CD8-positive, alpha-beta memory T cell (primary cell): ENCODE results near the gene MAP4K2. TPM values are rescaled to one million over a fixed set of nuclear protein-coding genes. Genes with fewer than 3 reads are reported as not detected.
A peak's percentile ranks its signal among the peaks of the same experiment; 100 is the strongest.

ENCODE experiments used
- CTCF ChIA-PET: fragments of 350-600 bp; sonication (Branson Sonifier 250); formaldehyde crosslinking; loops from one replicate; lab custom pipeline; 2021; ENCODE audit warnings: antibody characterized with exemption; lab: Charles Lee
- POLR2A ChIA-PET: fragments of 350-600 bp; sonication (Branson Sonifier 250); formaldehyde crosslinking; loops from one replicate; lab custom pipeline; 2021; ENCODE audit warnings: antibody characterized with exemption; lab: Charles Lee
- DNase-seq, 5 donors: peaks; one replicate each; pipeline versions ENCODE4 v3.0.0 to v3.0.0-alpha.2; 2020 to 2022; ENCODE audit warnings: mixed read lengths in 1 of 5
- H3K27ac ChIP-seq: one replicate; pipeline ENCODE4 v1.7.0; 2013; ENCODE audit warnings: low read depth, mild to moderate bottlenecking, low read length, moderate library complexity
- H3K27me3 ChIP-seq: 2 replicates; pipeline ENCODE4 v1.7.0; 2013; ENCODE audit warnings: low read length, mild to moderate bottlenecking; ENCODE audit not compliant: insufficient read depth, poor library complexity, severe bottlenecking
- H3K36me3 ChIP-seq: 2 replicates; pipeline ENCODE4 v1.7.0; 2013; ENCODE audit warnings: mild to moderate bottlenecking, low read length, moderate library complexity; ENCODE audit not compliant: insufficient read depth
- H3K4me1 ChIP-seq: 2 replicates; pipeline ENCODE4 v1.7.0; 2013; ENCODE audit warnings: mild to moderate bottlenecking, low read length, moderate library complexity; ENCODE audit not compliant: insufficient read depth
- H3K4me3 ChIP-seq: 2 replicates; pipeline ENCODE4 v1.7.0; 2013; ENCODE audit warnings: mild to moderate bottlenecking, low read length
- H3K9me3 ChIP-seq: 2 replicates; pipeline ENCODE4 v1.7.0; 2013; ENCODE audit warnings: mild to moderate bottlenecking, low read length
- H3K27ac Mint-ChIP-seq, 8 donors: one replicate each; pipeline ENCODE4 v1.8.0; 2020 to 2021; ENCODE audit warnings: mixed read lengths in 8 of 8, mild to moderate bottlenecking in 6 of 8, inconsistent platforms in 3 of 8, moderate library complexity in 3 of 8
- H3K27me3 Mint-ChIP-seq, 2 donors: one replicate each; pipeline ENCODE4 v1.8.0; 2020 to 2021; ENCODE audit warnings: mixed read lengths in 2 of 2, mild to moderate bottlenecking in 1 of 2, moderate library complexity in 1 of 2
- H3K36me3 Mint-ChIP-seq, 3 donors: one replicate each; pipeline ENCODE4 v1.8.0; 2020 to 2021; ENCODE audit warnings: mixed read lengths in 3 of 3, inconsistent platforms in 1 of 3, mild to moderate bottlenecking in 1 of 3
- H3K4me1 Mint-ChIP-seq, 3 donors: one replicate each; pipeline ENCODE4 v1.8.0; 2020 to 2021; ENCODE audit warnings: mixed read lengths in 3 of 3, inconsistent platforms in 1 of 3, mild to moderate bottlenecking in 1 of 3
- H3K4me3 Mint-ChIP-seq, 7 donors: one replicate each; pipeline ENCODE4 v1.8.0; 2020 to 2021; ENCODE audit warnings: mixed read lengths in 7 of 7, mild to moderate bottlenecking in 6 of 7, moderate library complexity in 4 of 7, inconsistent platforms in 2 of 7
- H3K9me3 Mint-ChIP-seq, 5 donors: one replicate each; pipeline ENCODE4 v1.8.0; 2020 to 2022; ENCODE audit warnings: mixed read lengths in 5 of 5, mild to moderate bottlenecking in 3 of 5, moderate library complexity in 2 of 5, inconsistent platforms in 1 of 5
- polyA plus RNA-seq: library from polyadenylated mRNA; unstranded; fragments of 300-500 nt; fragmentation: Illumina TruSeq; gene quantifications from one replicate; pipeline ENCODE4 v1.2.3, GENCODE V29; 2021
- total RNA-seq, 2 experiments: library from RNA; stranded (reverse); gene quantifications; one replicate each; pipeline ENCODE4 v1.2.3, GENCODE V29; 2021

MAP4K2 gene
- total and polyA plus RNA-seq, 3 experiments from 2014 or later, result 39.0 to 55.3 (median 54.8) TPM

GRCh38 chr11:64747961-64748665, 54.9 kb downstream of the MAP4K2 start:
- H3K36me3 ChIP-seq, result peaks cover 6% of the 10 kb centered on the region
- H3K9me3 ChIP-seq, result no peaks in the 10 kb centered on the region
- no peak overlapping the region for H3K4me3 ChIP-seq
- peak overlapping the region in 5 of 7 donors; percentile 13 to 35 (median 32) for H3K4me3 Mint-ChIP-seq
- no peak for DNase-seq
- H3K9me3 Mint-ChIP-seq, result no peaks in the 10 kb centered on the region
- CTCF ChIA-PET, result interaction anchor here (1.0 to 18.5 kb wide), 4 partner anchors 19 to 146 kb away, joined by 3 to 441 read pairs (median 5); partner anchors contain the start of genes MEN1, PYGM and SF1
- H3K36me3 Mint-ChIP-seq, result peaks cover 0 to 39% (median 2%) of the 10 kb centered on the region in 3 donors
- no peak overlapping the region for H3K27ac ChIP-seq
- H3K27me3 Mint-ChIP-seq, result peaks cover 0 to 7% of the 10 kb centered on the region in 2 donors
- peaks cover 23% of the 10 kb centered on the region for H3K4me1 ChIP-seq
- no peaks in the 10 kb centered on the region for H3K27me3 ChIP-seq
- POLR2A ChIA-PET, result interaction anchor here (6.6 to 8.0 kb wide), 2 partner anchors 17 to 29 kb away, joined by 158 to 220 read pairs; partner anchors contain the start of genes PYGM and SF1
- H3K4me1 Mint-ChIP-seq, result peaks cover 26 to 47% (median 35%) of the 10 kb centered on the region in 3 donors
- H3K27ac Mint-ChIP-seq, result peak overlapping the region in 5 of 8 donors; percentile 55 to 95 (median 78)

- peak overlapping the region; percentile 64 to 100 (median 82) for H3K27ac Mint-ChIP-seq
- H3K27ac ChIP-seq, result peak overlapping the region; percentile 95
- CTCF ChIA-PET, result interaction anchor here (1.0 to 18.5 kb wide), 3 partner anchors 21 to 148 kb away, joined by 3 to 441 read pairs (median 6); partner anchors contain the start of genes PYGM and SF1
These were observed 56.5 kb downstream of the MAP4K2 start for GRCh38 chr11:64746486-64746885.

GRCh38 chr11:64745521-64746328, 57.3 kb downstream of the MAP4K2 start:
- no peaks in the 10 kb centered on the region for H3K27me3 ChIP-seq
- H3K4me3 Mint-ChIP-seq, result peak overlapping the region; percentile 93 to 98 (median 97)
- ChIA-PET POLR2A (interaction anchor here (0.5 to 8.0 kb wide), 12 partner anchors 11 to 428 kb away, joined by 3 to 220 read pairs (median 6); partner anchors contain the start of genes EHD1, MAP4K2, MEN1 and PPP2R5B), CTCF (interaction anchor here (2.0 to 18.5 kb wide), 4 partner anchors 21 to 149 kb away, joined by 6 to 441 read pairs (median 8); partner anchors contain the start of genes PYGM and SF1)
- peaks cover 9% of the 10 kb centered on the region for H3K36me3 ChIP-seq
- H3K9me3 Mint-ChIP-seq, result no peaks in the 10 kb centered on the region
- peak overlapping the region; percentile 94 for H3K4me3 ChIP-seq
- H3K27me3 Mint-ChIP-seq, result peaks cover 0 to 7% of the 10 kb centered on the region in 2 donors
- peak overlapping the region; percentile 93 to 100 (median 99) for H3K27ac Mint-ChIP-seq
- DNase-seq, result peak; percentile 72 to 92 (median 89)
- no peaks in the 10 kb centered on the region for H3K9me3 ChIP-seq
- H3K36me3 Mint-ChIP-seq, result peaks cover 0 to 28% (median 2%) of the 10 kb centered on the region in 3 donors
- peaks cover 34% of the 10 kb centered on the region for H3K4me1 ChIP-seq
- H3K4me1 Mint-ChIP-seq, result peaks cover 31 to 56% (median 35%) of the 10 kb centered on the region in 3 donors
- peak overlapping the region; percentile 95 for H3K27ac ChIP-seq

More at GRCh38 chr11:64746486-64746885, 56.5 kb downstream of the MAP4K2 start:
- Histone ChIP-seq H3K4me3 (no peak overlapping the region), H3K4me1 (peaks cover 31% of the 10 kb centered on the region), H3K36me3 (peaks cover 2% of the 10 kb centered on the region), H3K27me3 (no peaks in the 10 kb centered on the region), H3K9me3 (no peaks in the 10 kb centered on the region)
- POLR2A ChIA-PET, result interaction anchor here (6.6 to 8.0 kb wide), 2 partner anchors 19 to 31 kb away, joined by 158 to 220 read pairs; partner anchors contain the start of genes PYGM and SF1
- H3K4me1 Mint-ChIP-seq, result peaks cover 30 to 53% (median 31%) of the 10 kb centered on the region in 3 donors
- peaks cover 0 to 29% (median 2%) of the 10 kb centered on the region in 3 donors for H3K36me3 Mint-ChIP-seq
- DNase-seq, result no peak
- no peaks in the 10 kb centered on the region for H3K9me3 Mint-ChIP-seq
- H3K27me3 Mint-ChIP-seq, result peaks cover 0 to 7% of the 10 kb centered on the region in 2 donors
- peak overlapping the region; percentile 54 to 98 (median 65) for H3K4me3 Mint-ChIP-seq

GRCh38 chr11:64745189-64745520, 57.9 kb downstream of the MAP4K2 start:
- H3K27me3 Mint-ChIP-seq, result peaks cover 0 to 7% of the 10 kb centered on the region in 2 donors
- Histone ChIP-seq H3K4me3 (peak overlapping the region; percentile 94), H3K36me3 (peaks cover 14% of the 10 kb centered on the region), H3K4me1 (peaks cover 31% of the 10 kb centered on the region), H3K27me3 (no peaks in the 10 kb centered on the region), H3K9me3 (no peaks in the 10 kb centered on the region), H3K27ac (peak overlapping the region; percentile 95)
- H3K36me3 Mint-ChIP-seq, result peaks cover 5 to 30% (median 5%) of the 10 kb centered on the region in 3 donors
- H3K4me3 Mint-ChIP-seq, result peak overlapping the region; percentile 93 to 98 (median 97)
- H3K27ac Mint-ChIP-seq, result peak overlapping the region; percentile 93 to 100 (median 99)
- no peaks in the 10 kb centered on the region for H3K9me3 Mint-ChIP-seq
- peak; percentile 70 to 98 (median 93) for DNase-seq
- POLR2A ChIA-PET, result interaction anchor here (0.5 to 8.0 kb wide), 15 partner anchors 11 to 428 kb away, joined by 3 to 220 read pairs (median 6); partner anchors contain the start of genes EHD1, MAP4K2, MEN1 and PPP2R5B
- peaks cover 31 to 56% (median 35%) of the 10 kb centered on the region in 3 donors for H3K4me1 Mint-ChIP-seq
- CTCF ChIA-PET, result interaction anchor here (1.1 to 18.5 kb wide), 6 partner anchors 22 to 350 kb away, joined by 3 to 441 read pairs (median 8); partner anchors contain the start of genes PYGM and SF1

GRCh38 chr11:64744544-64745188, 58.3 kb downstream of the MAP4K2 start:
- no peaks in the 10 kb centered on the region for H3K27me3 ChIP-seq
- Mint-ChIP-seq H3K4me1 (peaks cover 31 to 58% (median 34%) of the 10 kb centered on the region in 3 donors), H3K27ac (peak overlapping the region; percentile 94 to 100 (median 99)), H3K36me3 (peaks cover 6 to 33% (median 6%) of the 10 kb centered on the region in 3 donors), H3K27me3 (peaks cover 0 to 7% of the 10 kb centered on the region in 2 donors), H3K9me3 (no peaks in the 10 kb centered on the region), H3K4me3 (peak overlapping the region; percentile 95 to 99 (median 97))
- H3K4me1 ChIP-seq, result peaks cover 31% of the 10 kb centered on the region
- peak overlapping the region; percentile 95 for H3K27ac ChIP-seq
- POLR2A ChIA-PET, result interaction anchor here (0.5 to 8.0 kb wide), 16 partner anchors 12 to 1876 kb away, joined by 3 to 220 read pairs (median 5); partner anchors contain the start of genes MAP4K2, MEN1, PPP2R5B and PRDX5
- H3K36me3 ChIP-seq, result peaks cover 14% of the 10 kb centered on the region
- CTCF ChIA-PET, result interaction anchor here (0.7 to 18.5 kb wide), 13 partner anchors 8 to 354 kb away, joined by 3 to 441 read pairs (median 3); partner anchors contain the start of genes CDC42BPG, NRXN2, PYGM and SF1
- DNase-seq, result peak in 3 of 5 donors; percentile 37 to 68 (median 50)
- peak overlapping the region; percentile 94 for H3K4me3 ChIP-seq
- H3K9me3 ChIP-seq, result no peaks in the 10 kb centered on the region

- POLR2A ChIA-PET, result interaction anchor here (0.5 to 8.0 kb wide), 16 partner anchors 13 to 1877 kb away, joined by 3 to 220 read pairs (median 3); partner anchors contain the start of genes CDC42BPG, MAP4K2, PYGM and SF1
- Mint-ChIP-seq H3K27me3 (peaks cover 0 to 7% of the 10 kb centered on the region in 2 donors), H3K4me1 (peaks cover 31 to 65% (median 36%) of the 10 kb centered on the region in 3 donors), H3K36me3 (peaks cover 6 to 41% (median 10%) of the 10 kb centered on the region in 3 donors), H3K9me3 (no peaks in the 10 kb centered on the region), H3K4me3 (peak within 1 kb of the TSS; percentile 95 to 99 (median 97)), H3K27ac (peak within 1 kb of the TSS; percentile 94 to 100 (median 99))
- Histone ChIP-seq H3K9me3 (no peaks in the 10 kb centered on the region), H3K36me3 (peaks cover 14% of the 10 kb centered on the region), H3K4me3 (peak within 1 kb of the TSS; percentile 87), H3K4me1 (peaks cover 31% of the 10 kb centered on the region), H3K27me3 (no peaks in the 10 kb centered on the region), H3K27ac (peak within 1 kb of the TSS; percentile 95)
- CTCF ChIA-PET, result interaction anchor here (0.5 to 18.5 kb wide), 23 partner anchors 8 to 427 kb away, joined by 3 to 441 read pairs (median 3); partner anchors contain the start of genes CDC42BPG, MEN1, NRXN2 and PYGM
- peak; percentile 81 to 93 (median 87) for DNase-seq
These were observed 59.1 kb downstream of the MAP4K2 start, which contains the start of gene RASGRP2 for GRCh38 chr11:64743591-64744543. Gene RASGRP2, minus strand, starts transcription at chr11:64744142. Its CDS starts 1,276 bp downstream, at chr11:64742866.
